Skin of body (tissue), 2 donors: Measurements from ENCODE around the gene ADAM22. TPM values are rescaled to one million over a fixed set of nuclear protein-coding genes. Genes with fewer than 3 reads are reported as not detected.

Source experiments
- DNase-seq: peaks from one replicate; lab custom pipeline; 2025; lab: John Stamatoyannopoulos, UW
- total RNA-seq: library from RNA; depleted of rRNA; stranded (reverse); fragments of >200 nt; gene quantifications from one replicate; pipeline ENCODE4 v1.2.3, GENCODE V29; 2014

ADAM22 gene
- total RNA-seq, 1 donor from 2014 or later: 18.6 TPM

DNA sequence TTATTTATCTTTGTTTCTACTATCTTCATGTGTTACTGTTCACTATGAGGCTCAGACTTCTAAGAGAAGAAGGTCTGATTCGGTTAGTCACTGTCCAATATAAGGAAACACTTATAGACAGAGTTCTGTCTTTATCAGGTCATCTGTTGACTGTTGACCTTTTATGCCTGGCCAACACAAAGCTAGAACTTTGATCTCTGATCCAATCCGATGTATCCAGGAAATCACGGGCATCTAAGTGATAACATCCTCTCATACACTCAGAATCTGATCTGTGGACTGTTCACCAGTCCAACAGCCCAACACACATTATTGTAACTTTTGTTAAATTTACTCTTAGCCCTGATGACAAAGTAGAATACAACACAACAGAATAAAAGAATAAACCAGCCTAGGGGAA is 171.2 kb downstream of the ADAM22 start:
- DNase-seq: no peak

DNA sequence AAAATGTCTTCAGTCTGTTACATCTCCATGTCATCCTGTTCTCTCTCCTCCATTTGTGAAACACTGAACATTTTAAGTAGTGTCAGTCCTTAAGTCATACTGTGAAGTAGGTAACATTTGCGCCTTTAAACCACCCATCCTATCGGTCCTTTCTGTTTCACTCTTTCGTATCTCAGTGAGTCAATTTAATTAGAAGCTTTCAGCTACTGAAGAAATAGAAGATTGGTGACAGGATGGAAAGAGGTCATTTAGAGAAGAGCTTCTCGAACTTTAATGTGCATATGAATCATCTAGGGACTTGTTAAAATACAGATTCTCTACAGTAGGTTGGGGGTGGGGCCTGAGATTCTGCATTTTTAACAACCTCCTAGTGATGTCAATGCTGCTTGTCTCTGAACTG is 172.4 kb downstream of the ADAM22 start:
- DNase-seq: no peak

DNA sequence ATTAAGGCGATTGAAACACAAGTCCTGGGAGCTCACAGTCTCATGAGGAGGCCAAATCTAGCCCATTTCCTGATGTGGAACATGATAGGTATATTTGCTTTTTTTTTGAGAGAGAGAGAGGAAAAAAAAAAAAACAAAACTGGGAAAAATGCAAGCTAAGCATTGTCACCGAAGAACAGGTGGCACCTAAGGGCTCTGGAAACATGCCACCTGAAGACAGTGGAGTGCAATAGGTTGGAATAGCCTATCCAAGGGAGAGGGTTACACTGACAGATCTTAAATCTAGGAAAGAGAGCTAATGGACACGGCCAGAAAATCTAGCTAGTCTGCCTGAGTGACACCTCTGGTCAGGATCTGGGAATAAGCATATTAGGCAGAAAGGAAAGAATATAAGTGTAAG is 175.6 kb downstream of the ADAM22 start:
- no peak for DNase-seq

DNA sequence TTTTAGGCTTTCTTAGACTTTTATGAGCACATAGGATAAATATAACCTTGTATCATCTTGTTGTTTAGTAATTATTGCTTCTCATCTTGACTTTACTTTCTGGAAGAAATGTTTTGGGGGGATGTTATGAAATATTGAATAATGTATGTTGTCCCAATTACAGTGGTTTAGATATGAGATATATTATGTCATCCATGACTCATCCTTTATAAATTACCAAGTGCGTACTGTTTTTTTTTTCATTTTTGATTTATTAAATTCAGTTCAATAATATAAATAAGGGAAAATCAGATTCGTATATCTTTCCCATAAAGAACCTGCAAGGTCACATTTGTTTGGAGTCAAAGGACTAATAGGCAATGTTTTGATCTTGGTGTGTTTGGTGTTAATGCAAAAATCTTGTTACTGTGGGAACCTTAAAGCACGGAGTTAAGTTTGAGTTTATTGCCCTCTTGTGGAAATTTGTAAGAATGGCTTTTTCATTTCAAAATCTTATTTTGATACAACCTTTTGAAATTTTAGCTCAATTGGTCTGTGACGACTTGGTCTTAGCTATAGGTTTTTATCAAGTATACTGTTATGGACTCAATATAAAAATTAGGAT is 177.2 kb downstream of the ADAM22 start:
- peak; percentile 89 for DNase-seq

GRCh38 chr7:88111954-88112471 is 178.0 kb downstream of the ADAM22 start:
- peak; percentile 98 for DNase-seq

- DNase-seq: no peak
These were observed 181.3 kb downstream of the ADAM22 start for GRCh38 chr7:88115258-88115796.

GRCh38 chr7:88115816-88116215 is 181.8 kb downstream of the ADAM22 start:
- peak; percentile 48 for DNase-seq

GRCh38 chr7:88116235-88116795 is 182.3 kb downstream of the ADAM22 start:
- DNase-seq: peak; percentile 95

DNA sequence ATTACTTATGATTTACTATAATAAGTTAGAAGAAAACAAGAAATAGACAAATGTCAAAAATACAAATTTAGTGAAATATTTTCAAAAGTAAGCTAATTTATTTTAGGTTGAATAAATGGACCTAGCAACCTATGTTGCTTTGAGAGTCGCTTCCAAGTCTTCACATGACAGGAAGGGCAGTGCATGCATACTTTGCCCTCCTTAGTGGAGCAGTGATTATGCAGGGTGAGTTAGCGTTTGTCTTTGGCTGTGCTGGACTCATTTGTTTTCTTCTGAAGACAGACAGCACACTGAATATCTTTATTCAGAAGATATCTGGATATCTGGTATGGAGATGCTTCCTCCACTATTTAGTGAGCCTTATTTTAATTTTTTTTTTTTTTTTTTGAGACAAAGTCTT is 183.3 kb downstream of the ADAM22 start:
- DNase-seq: no peak

GRCh38 chr7:88121335-88121734 is 187.3 kb downstream of the ADAM22 start:
- DNase-seq: no peak

DNA sequence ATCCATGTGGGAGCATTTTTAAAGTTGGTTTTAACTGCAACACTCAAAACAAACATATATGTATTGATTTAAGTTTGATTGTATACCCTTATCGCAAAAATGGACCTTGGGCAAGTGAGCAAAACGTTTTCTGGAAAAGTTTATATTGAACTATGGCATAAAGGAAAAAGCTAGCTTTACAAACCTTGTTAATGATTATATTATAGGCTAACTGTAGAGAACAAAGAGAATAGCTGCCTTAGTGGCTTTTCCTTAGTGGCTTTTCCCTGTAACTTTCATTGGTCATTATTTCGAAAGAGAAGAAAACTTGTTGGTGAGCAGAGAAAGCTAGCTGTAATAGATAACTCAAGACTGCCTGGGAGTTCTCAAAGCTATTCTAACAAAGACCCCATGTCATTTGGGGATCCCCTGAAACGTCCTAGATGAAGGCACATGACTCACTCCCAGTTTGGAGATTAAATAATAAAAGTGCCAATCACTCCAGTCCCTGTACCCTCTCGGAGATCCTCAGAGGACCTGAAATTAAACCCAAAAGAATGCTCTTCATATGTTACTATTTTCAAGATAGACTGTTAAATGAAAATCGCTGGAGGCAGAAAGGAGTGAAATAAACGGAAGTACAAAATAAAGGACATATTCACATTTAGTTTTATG is 193.7 kb downstream of the ADAM22 start:
- DNase-seq: no peak

GRCh38 chr7:88132725-88133124 is 198.7 kb downstream of the ADAM22 start:
- DNase-seq: no peak

DNA sequence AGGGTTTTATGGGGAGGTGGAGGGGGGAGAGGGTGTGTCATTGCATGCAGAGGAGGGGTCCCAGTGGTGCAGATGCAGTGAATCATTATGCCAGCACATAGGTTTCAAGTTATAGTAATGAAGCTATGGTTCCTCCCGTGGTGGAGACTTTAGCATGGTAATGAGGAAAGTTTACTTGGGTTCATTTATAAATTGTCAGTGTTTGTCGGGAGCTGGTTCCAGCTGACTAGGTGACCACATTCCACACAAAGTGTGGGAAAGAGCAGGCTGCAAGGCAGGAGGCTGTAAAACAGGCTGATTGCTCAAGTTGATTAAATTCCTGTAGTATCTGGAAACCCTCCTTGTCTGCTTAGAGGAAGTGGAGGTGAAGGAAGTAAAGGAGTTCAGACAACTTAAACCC is 206.9 kb downstream of the ADAM22 start:
- no peak for DNase-seq

GRCh38 chr7:88141479-88141878 is 207.4 kb downstream of the ADAM22 start:
- no peak for DNase-seq

GRCh38 chr7:88141953-88142352 is 207.9 kb downstream of the ADAM22 start:
- no peak for DNase-seq

DNA sequence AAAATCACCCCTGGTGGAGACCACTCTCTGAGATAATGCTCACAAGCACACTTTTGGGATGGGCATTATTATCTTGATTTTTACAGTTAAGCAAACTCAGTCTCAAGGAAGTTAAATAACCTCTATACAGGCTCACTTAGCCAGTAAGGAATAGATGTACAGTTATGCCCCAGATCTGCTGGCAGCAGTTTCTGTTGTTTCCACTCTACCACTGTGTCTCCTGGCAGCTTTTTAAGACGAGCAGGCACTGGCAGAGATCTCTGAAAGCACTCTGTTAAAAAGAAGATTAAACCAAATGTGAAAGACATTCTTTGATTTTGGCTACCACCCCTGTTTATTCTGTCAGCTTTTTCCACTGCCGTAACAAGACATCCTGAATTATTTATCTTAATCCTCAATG is 212.6 kb downstream of the ADAM22 start:
- no peak for DNase-seq

- no peak for DNase-seq
These were observed 213.3 kb downstream of the ADAM22 start for GRCh38 chr7:88147341-88147740.

DNA sequence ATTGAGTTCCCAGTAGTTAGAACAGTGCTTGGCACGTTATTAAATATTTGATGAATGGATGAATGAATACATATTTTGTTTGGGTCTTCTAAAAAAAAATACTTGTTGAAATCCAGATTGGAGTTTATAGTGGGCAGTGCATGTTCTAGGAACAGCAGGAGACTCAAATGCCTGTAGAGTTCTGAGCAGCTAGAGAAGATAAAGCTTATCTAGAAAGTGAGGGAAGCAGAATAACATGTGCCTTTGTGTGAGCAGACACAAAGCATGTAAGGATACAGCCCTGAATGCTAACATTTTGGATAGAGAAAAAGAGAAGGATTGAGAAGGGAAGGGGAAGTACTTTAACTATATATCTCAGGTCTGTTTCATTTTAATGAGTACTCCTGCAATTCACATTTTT is 213.9 kb downstream of the ADAM22 start:
- DNase-seq: no peak

GRCh38 chr7:88150033-88150432 is 216.0 kb downstream of the ADAM22 start:
- DNase-seq: no peak

DNA sequence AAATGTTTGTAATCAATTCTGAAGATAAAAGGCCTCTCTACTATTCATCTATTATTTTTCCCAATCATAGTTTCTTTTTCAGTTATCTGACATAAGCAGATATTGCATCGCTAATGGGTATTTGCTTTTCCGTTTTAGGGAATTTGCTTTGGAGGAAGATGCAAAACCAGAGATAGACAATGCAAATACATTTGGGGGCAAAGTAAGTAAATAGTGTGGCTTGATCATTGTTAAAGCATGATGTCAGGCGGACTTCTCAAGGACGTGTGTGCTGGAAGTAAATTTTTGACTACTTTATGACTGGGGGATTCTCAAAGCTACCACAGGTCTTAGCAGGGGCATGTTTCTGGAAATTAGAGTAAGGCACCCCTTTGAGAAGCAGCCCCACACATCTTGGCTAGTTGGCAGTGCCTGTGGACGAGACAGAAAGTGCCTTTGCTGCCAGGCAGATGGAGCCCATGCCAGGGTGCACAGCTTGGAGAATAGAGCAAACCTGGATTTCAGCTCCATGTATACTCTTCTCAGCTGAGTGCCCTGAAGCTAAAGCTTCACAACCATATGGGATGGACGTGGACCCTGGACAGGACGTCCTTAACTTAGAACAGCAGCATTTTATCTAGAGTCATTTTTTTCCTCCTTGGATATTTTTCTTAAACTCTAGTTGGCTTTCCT is 217.2 kb downstream of the ADAM22 start:
- no peak for DNase-seq

- no peak for DNase-seq
These were observed 219.3 kb downstream of the ADAM22 start for GRCh38 chr7:88153378-88153777.

DNA sequence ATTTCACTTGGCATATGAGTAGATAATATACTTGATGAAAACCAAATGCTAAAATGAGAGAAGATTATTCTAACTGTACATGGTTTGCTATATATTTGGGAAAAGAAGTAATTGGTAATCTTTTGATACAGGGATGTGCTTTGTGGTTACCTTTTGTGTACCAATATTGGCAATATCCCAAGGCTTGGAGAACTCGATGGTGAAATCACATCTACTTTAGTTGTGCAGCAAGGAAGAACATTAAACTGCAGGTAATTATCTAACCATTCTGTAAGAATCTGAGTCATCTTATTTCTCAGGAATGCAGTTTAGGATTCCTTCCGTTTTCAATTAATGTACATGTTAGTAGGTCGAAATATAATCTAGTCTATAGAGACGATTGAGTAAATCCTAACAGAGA is 221.7 kb downstream of the ADAM22 start:
- DNase-seq: no peak
